Muscle of leg (tissue), 11 donors: Measurements from ENCODE around the gene NRL. TPM values are rescaled to one million over a fixed set of nuclear protein-coding genes. Genes with fewer than 3 reads are reported as not detected.

ENCODE experiments used
- DNase-seq: peaks from one replicate; pipeline ENCODE4 v3.0.0; 2013
- H3K27ac ChIP-seq: one replicate; pipeline ENCODE4 v1.5.1; 2013; ENCODE audit warnings: mild to moderate bottlenecking, low read length, control low read depth
- H3K27me3 ChIP-seq: one replicate; pipeline ENCODE4 v1.6.1; 2013; ENCODE audit warnings: low read length; ENCODE audit not compliant: control insufficient read depth, insufficient read depth
- H3K36me3 ChIP-seq: one replicate; pipeline ENCODE4 v1.6.1; 2013; ENCODE audit warnings: low read length; ENCODE audit not compliant: control insufficient read depth, insufficient read depth
- H3K4me1 ChIP-seq: one replicate; pipeline ENCODE4 v1.6.1; 2013; ENCODE audit warnings: low read length; ENCODE audit not compliant: control insufficient read depth, insufficient read depth
- H3K4me3 ChIP-seq: one replicate; pipeline ENCODE4 v1.5.1; 2013; ENCODE audit warnings: low read length, control low read depth
- H3K9me3 ChIP-seq: replicated peaks from 2 replicates; pipeline ENCODE4 v1.6.1; 2013; ENCODE audit warnings: low read depth, low read length; ENCODE audit not compliant: control insufficient read depth
- WGBS: methylation state at CpG from one replicate; pipeline ENCODE4 v1.1.5; 2013; ENCODE audit warnings: missing lambda C conversion rate; ENCODE audit not compliant: insufficient coverage; 5-methylcytosine and 5-hydroxymethylcytosine counted together
- polyA plus RNA-seq, 8 donors: library from polyadenylated mRNA; unstranded; fragments of 120-200 nt; gene quantifications; one replicate each; pipeline versions ENCODE4 v1.2.1 to v1.2.3, GENCODE V29; 2013; ENCODE audit warnings: inconsistent platforms in 1 of 8, low replicate concordance in 1 of 8; ENCODE audit not compliant: insufficient read length in 8 of 8, insufficient read depth in 1 of 8
- total RNA-seq: library from RNA; stranded (reverse); fragments of 120-200 nt; gene quantifications from one replicate; pipeline ENCODE4 v1.2.4, GENCODE V29; 2013

Gene NRL
- total and polyA plus RNA-seq, 9 donors: 0.96 to 2.2 (median 1.8) TPM

DNA sequence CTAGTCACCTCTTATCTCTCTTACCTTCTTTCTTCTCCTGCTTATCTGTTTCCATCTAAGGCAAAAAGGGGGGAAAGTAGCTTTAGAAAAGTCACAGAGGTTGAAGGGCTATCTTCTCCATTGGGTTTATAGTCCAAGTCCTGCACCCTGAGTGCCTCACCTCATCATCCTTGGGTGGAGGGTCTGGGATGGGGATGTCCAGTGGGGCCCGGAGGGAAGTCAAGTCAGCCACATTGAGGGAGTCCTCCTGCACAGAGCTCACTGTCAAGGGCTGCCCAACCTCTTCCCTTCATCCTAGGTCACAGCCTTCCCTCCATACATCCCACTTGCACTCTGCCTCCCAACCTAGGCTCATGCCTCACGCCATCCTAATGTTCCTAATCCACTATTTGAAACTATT lies 30.5 kb upstream of the NRL start:
- no peak overlapping the region for H3K27ac ChIP-seq
- peaks cover 38% of the 10 kb centered on the region for H3K4me1 ChIP-seq
- peaks cover 44% of the 10 kb centered on the region for H3K36me3 ChIP-seq
- no CpG with 5 or more reads among the region's 2 CpGs for WGBS
- H3K9me3 ChIP-seq: no peaks in the 10 kb centered on the region
- DNase-seq: no peak
- H3K27me3 ChIP-seq: no peaks in the 10 kb centered on the region
- no peak overlapping the region for H3K4me3 ChIP-seq

- peak; percentile 1 for DNase-seq
- H3K27ac ChIP-seq: no peak overlapping the region
- peaks cover 43% of the 10 kb centered on the region for H3K4me1 ChIP-seq
- WGBS: no CpG with 5 or more reads among the region's 1 CpG
- no peaks in the 10 kb centered on the region for H3K27me3 ChIP-seq
- no peak overlapping the region for H3K4me3 ChIP-seq
- peaks cover 39% of the 10 kb centered on the region for H3K36me3 ChIP-seq
- no peaks in the 10 kb centered on the region for H3K9me3 ChIP-seq
These were observed 29.7 kb upstream of the NRL start for GRCh38 chr14:24144451-24144850.

DNA sequence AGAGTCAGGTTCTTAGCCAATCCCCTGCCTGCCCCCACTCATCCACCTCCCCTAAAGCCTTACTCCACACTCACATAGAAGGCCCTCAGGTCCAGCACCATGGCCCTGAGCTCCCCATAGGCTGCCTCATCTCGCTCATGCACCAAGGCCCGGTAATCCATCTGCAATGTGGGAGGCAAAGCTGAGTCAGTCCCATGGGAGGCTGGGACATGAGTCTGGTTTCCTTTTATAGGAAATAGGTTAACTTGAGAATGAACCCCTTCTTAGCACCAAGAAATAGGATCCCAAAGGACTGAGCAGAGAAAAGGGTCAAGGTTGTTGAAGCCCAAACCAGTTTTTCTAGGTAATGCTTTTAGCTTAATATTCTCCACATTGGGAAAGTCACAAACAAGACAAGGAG lies 28.8 kb upstream of the NRL start:
- Histone ChIP-seq H3K27ac (no peak overlapping the region), H3K4me1 (peaks cover 49% of the 10 kb centered on the region), H3K4me3 (no peak overlapping the region), H3K27me3 (no peaks in the 10 kb centered on the region), H3K9me3 (no peaks in the 10 kb centered on the region), H3K36me3 (peaks cover 39% of the 10 kb centered on the region)
- no peak for DNase-seq
- no CpG with 5 or more reads among the region's 2 CpGs for WGBS

- DNase-seq: peak; percentile 100
- WGBS: under 1% methylated on average over 65 of the region's 65 CpGs
- H3K4me3 ChIP-seq: peak within 1 kb of the TSS; percentile 94
- H3K9me3 ChIP-seq: no peaks in the 10 kb centered on the region
- peaks cover 60% of the 10 kb centered on the region for H3K4me1 ChIP-seq
- H3K36me3 ChIP-seq: peaks cover 54% of the 10 kb centered on the region
- no peaks in the 10 kb centered on the region for H3K27me3 ChIP-seq
- H3K27ac ChIP-seq: peak within 1 kb of the TSS; percentile 99
These were observed 26.5 kb upstream of the NRL start, which contains the start of gene EMC9 for GRCh38 chr14:24141097-24141880. TSS of gene EMC9 (minus strand) at chr14:24141591. CDS start at chr14:24141304, 287 bp downstream.

- 71% methylated on average over 1 of the region's 9 CpGs for WGBS
- DNase-seq: no peak
- Histone ChIP-seq H3K27me3 (no peaks in the 10 kb centered on the region), H3K36me3 (peaks cover 43% of the 10 kb centered on the region), H3K27ac (peak overlapping the region; percentile 55), H3K4me1 (peaks cover 51% of the 10 kb centered on the region), H3K9me3 (no peaks in the 10 kb centered on the region), H3K4me3 (no peak overlapping the region)
These were observed 24.7 kb upstream of the NRL start for GRCh38 chr14:24139272-24139934.

GRCh38 chr14:24138396-24139271 lies 23.9 kb upstream of the NRL start:
- Histone ChIP-seq H3K27ac (peak overlapping the region; percentile 55), H3K4me1 (peaks cover 51% of the 10 kb centered on the region), H3K36me3 (peaks cover 37% of the 10 kb centered on the region), H3K27me3 (no peaks in the 10 kb centered on the region), H3K9me3 (no peaks in the 10 kb centered on the region), H3K4me3 (no peak overlapping the region)
- DNase-seq: no peak
- WGBS: 75% methylated on average over 5 of the region's 13 CpGs

GRCh38 chr14:24137529-24138395 lies 23.0 kb upstream of the NRL start:
- peaks cover 33% of the 10 kb centered on the region for H3K36me3 ChIP-seq
- 85% methylated on average over 6 of the region's 8 CpGs for WGBS
- no peaks in the 10 kb centered on the region for H3K27me3 ChIP-seq
- DNase-seq: no peak
- H3K4me3 ChIP-seq: no peak overlapping the region
- H3K9me3 ChIP-seq: no peaks in the 10 kb centered on the region
- no peak overlapping the region for H3K27ac ChIP-seq
- H3K4me1 ChIP-seq: peaks cover 57% of the 10 kb centered on the region

DNA sequence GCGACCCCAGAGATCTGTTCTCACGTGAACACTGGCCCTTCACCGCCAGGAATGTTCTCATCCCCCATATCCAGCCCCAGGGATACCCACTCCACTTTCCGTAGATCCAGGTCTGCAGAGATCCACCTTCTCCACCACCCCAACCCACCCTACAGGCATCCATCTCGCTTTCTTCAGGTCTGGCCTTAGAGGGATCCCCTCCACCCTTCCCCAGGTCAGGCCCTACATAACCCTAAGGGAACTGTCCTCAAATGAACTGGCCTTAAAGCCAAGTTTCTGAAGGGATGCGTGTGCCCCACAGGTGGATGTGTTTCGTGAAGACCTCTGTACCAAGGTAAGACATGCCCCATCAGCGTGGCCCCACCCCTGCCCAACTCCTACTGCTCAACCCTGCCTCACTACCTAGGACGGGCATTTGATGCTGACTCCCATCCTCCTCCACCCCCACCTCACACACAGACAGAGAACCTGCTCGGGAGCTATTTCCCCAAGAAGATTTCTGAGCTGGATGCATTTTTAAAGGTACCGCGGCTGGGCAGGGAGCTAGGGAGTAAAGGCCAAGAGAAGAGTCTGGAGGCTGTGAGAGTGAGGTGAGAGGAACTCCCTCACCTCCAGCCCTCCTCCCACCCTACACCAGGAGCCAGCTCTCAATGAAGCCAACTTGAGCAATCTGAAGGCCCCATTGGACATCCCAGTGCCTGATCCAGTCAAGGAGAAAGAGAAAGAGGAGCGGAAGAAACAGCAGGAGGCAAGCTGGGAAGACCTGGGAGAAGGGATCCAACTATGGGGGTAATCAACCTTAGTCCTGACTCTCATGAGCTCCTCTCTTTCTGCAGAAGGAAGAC lies 22.2 kb upstream of the NRL start:
- WGBS: 28% methylated on average over 7 of the region's 13 CpGs
- Histone ChIP-seq H3K27me3 (no peaks in the 10 kb centered on the region), H3K27ac (peak overlapping the region; percentile 79), H3K4me3 (peak overlapping the region; percentile 95), H3K4me1 (peaks cover 61% of the 10 kb centered on the region), H3K36me3 (peaks cover 37% of the 10 kb centered on the region), H3K9me3 (no peaks in the 10 kb centered on the region)
- no peak for DNase-seq
